Measurements from ENCODE around the gene PLA2G3. TPM values are rescaled to one million over a fixed set of nuclear protein-coding genes. Genes with fewer than 3 reads are reported as not detected.

The PLA2G3 gene
- total RNA-seq, 1 experiment from 2014 or later, result not detected

GRCh38 chr22:31091106-31091975 lies 49.0 kb downstream of the PLA2G3 start:
- Histone ChIP-seq H3K36me3 (ENCODE audit: control insufficient read depth, insufficient read depth, low read length) (no peaks in the 10 kb centered on the region), H3K27me3 (ENCODE audit: control insufficient read depth, insufficient read depth, low read length) (no peaks in the 10 kb centered on the region), H3K27ac (ENCODE audit: low read length) (no peak overlapping the region), H3K4me1 (ENCODE audit: control insufficient read depth, insufficient read depth, low read length) (no peaks in the 10 kb centered on the region; the same call in 1 of the 2 replicates), H3K4me3 (ENCODE audit: low read depth in 2 of 2, low read length in 2 of 2) (no peak overlapping the region), H3K9me3 (ENCODE audit: control insufficient read depth, insufficient read depth, low read depth, low read length) (no peaks in the 10 kb centered on the region)
- DNase-seq (ENCODE audit: low read depth, low spot score), result no peak
- POLR2A ChIA-PET, result no interaction called here
- TF ChIP-seq SIN3A (IDR thresholded peaks at IDR 0.05; ENCODE audit: borderline replicate concordance, insufficient read depth, low read depth, low read length) (no peak), TCF7L2 (IDR thresholded peaks at IDR 0.05; ENCODE audit: low read depth, low read length) (no peak), CTCF (IDR thresholded peaks at IDR 0.05) (no peak), POLR2AphosphoS5 (IDR thresholded peaks at IDR 0.05; ENCODE audit: low read depth, low read length) (no peak)
- TF ChIP-seq, protein P1, sequence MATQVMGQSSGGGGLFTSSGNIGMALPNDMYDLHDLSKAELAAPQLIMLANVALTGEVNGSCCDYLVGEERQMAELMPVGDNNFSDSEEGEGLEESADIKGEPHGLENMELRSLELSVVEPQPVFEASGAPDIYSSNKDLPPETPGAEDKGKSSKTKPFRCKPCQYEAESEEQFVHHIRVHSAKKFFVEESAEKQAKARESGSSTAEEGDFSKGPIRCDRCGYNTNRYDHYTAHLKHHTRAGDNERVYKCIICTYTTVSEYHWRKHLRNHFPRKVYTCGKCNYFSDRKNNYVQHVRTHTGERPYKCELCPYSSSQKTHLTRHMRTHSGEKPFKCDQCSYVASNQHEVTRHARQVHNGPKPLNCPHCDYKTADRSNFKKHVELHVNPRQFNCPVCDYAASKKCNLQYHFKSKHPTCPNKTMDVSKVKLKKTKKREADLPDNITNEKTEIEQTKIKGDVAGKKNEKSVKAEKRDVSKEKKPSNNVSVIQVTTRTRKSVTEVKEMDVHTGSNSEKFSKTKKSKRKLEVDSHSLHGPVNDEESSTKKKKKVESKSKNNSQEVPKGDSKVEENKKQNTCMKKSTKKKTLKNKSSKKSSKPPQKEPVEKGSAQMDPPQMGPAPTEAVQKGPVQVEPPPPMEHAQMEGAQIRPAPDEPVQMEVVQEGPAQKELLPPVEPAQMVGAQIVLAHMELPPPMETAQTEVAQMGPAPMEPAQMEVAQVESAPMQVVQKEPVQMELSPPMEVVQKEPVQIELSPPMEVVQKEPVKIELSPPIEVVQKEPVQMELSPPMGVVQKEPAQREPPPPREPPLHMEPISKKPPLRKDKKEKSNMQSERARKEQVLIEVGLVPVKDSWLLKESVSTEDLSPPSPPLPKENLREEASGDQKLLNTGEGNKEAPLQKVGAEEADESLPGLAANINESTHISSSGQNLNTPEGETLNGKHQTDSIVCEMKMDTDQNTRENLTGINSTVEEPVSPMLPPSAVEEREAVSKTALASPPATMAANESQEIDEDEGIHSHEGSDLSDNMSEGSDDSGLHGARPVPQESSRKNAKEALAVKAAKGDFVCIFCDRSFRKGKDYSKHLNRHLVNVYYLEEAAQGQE (IDR thresholded peaks at IDR 0.05; ENCODE audit: insufficient read depth in 1 of 2, low read depth in 2 of 2, low read length in 1 of 2), result no peak
- CTCF ChIA-PET, result interaction anchor here (0.5 kb wide), 1 partner anchor 138 kb away, joined by 5 read pairs; no protein-coding TSS in a partner anchor
- in situ Hi-C loops (cut with HindIII; ENCODE audit: low pct_unique_long_range_greater_than_20kb, low sequenced_read_pairs), result no loop called here
- BruUV-seq (replicated peaks), result no TSS peak
- intact Hi-C loops (cut with micrococcal nuclease; ENCODE audit: unreplicated experiment), result no loop called here
- no peak for ATAC-seq

GRCh38 chr22:31090217-31091085 lies 49.9 kb downstream of the PLA2G3 start:
- BruUV-seq (replicated peaks), result no TSS peak

More at GRCh38 chr22:31090217-31091085, 49.9 kb downstream of the PLA2G3 start:
- intact Hi-C loops (cut with micrococcal nuclease; ENCODE audit: unreplicated experiment), result no loop called here
- DNase-seq (ENCODE audit: low read depth, low spot score), result no peak
- Histone ChIP-seq H3K4me1 (ENCODE audit: control insufficient read depth, insufficient read depth, low read length) (peaks cover 3% of the 10 kb centered on the region; the same call in 1 of the 2 replicates), H3K4me3 (ENCODE audit: low read depth in 2 of 2, low read length in 2 of 2) (no peak overlapping the region), H3K9me3 (ENCODE audit: control insufficient read depth, insufficient read depth, low read depth, low read length) (no peaks in the 10 kb centered on the region), H3K27ac (ENCODE audit: low read length) (no peak overlapping the region), H3K36me3 (ENCODE audit: control insufficient read depth, insufficient read depth, low read length) (no peaks in the 10 kb centered on the region), H3K27me3 (ENCODE audit: control insufficient read depth, insufficient read depth, low read length) (no peaks in the 10 kb centered on the region)
- ChIA-PET POLR2A (no interaction called here), CTCF (interaction anchor here (0.6 kb wide), 1 partner anchor 170 kb away, joined by 7 read pairs; no protein-coding TSS in a partner anchor)
- ATAC-seq, result no peak
- no peak for TF ChIP-seq POLR2AphosphoS5 (IDR thresholded peaks at IDR 0.05; ENCODE audit: low read depth, low read length)
- TF ChIP-seq, protein P1 (IDR thresholded peaks at IDR 0.05; ENCODE audit: insufficient read depth in 1 of 2, low read depth in 2 of 2, low read length in 1 of 2), result no peak
- no peak for TF ChIP-seq TCF7L2 (IDR thresholded peaks at IDR 0.05; ENCODE audit: low read depth, low read length)
- TF ChIP-seq SIN3A (IDR thresholded peaks at IDR 0.05; ENCODE audit: borderline replicate concordance, insufficient read depth, low read depth, low read length), result no peak
- TF ChIP-seq CTCF (IDR thresholded peaks at IDR 0.05), result no peak
- in situ Hi-C loops (cut with HindIII; ENCODE audit: low pct_unique_long_range_greater_than_20kb, low sequenced_read_pairs), result no loop called here

All from Panc1 (cell line).